OCI-LY1 (cell line): ENCODE results near the gene H6PD.

Experiments used
- H2AFZ ChIP-seq: fragments of 200-600 bp; sonication (generic), shearing (Covaris generic); 2 replicates; pipeline ENCODE4 v1.6.0; 2014; ENCODE audit warnings: antibody characterized with exemption, mild to moderate bottlenecking, low read length
- H3F3A ChIP-seq: fragments of 200-600 bp; sonication (generic), shearing (Covaris generic); 2 replicates; pipeline ENCODE4 v1.6.0; 2014; ENCODE audit warnings: mild to moderate bottlenecking, antibody characterized with exemption, low read length, moderate library complexity; ENCODE audit not compliant: insufficient read depth
- H3K27ac ChIP-seq: fragments of 200-600 bp; sonication (generic); 2 replicates; pipeline ENCODE4 v1.5.1; 2014; ENCODE audit warnings: low read length, mixed run types, mild to moderate bottlenecking, low read depth; ENCODE audit not compliant: poor library complexity, severe bottlenecking
- H3K27me3 ChIP-seq: fragments of 200-600 bp; sonication (generic); 2 replicates; pipeline ENCODE4 v1.6.0; 2014; ENCODE audit warnings: antibody characterized with exemption, mild to moderate bottlenecking, low read length, moderate library complexity; ENCODE audit not compliant: insufficient read depth
- H3K36me3 ChIP-seq: fragments of 200-600 bp; sonication (generic); 2 replicates; pipeline ENCODE4 v1.6.1; 2014; ENCODE audit warnings: mild to moderate bottlenecking, antibody characterized with exemption, low read length, moderate library complexity, mixed read lengths; ENCODE audit not compliant: insufficient read depth
- H3K4me1 ChIP-seq: fragments of 200-600 bp; sonication (generic); 2 replicates; pipeline ENCODE4 v1.5.1; 2014; ENCODE audit warnings: mild to moderate bottlenecking, low read length, moderate library complexity; ENCODE audit not compliant: insufficient read depth, severe bottlenecking
- H3K4me2 ChIP-seq: fragments of 200-600 bp; sonication (generic), shearing (Covaris generic); 2 replicates; pipeline ENCODE4 v1.6.1; 2014; ENCODE audit warnings: low read length
- H3K4me3 ChIP-seq: fragments of 200-600 bp; sonication (generic); 2 replicates; pipeline ENCODE4 v1.5.1; 2014; ENCODE audit warnings: low read length, low read depth, mild to moderate bottlenecking, mixed read lengths; ENCODE audit not compliant: poor library complexity, severe bottlenecking
- H3K79me2 ChIP-seq: fragments of 200-600 bp; shearing (Covaris generic); 2 replicates; pipeline ENCODE4 v1.6.1; 2016; ENCODE audit warnings: mixed run types, low read length, mixed read lengths; ENCODE audit not compliant: insufficient read depth
- H3K9ac ChIP-seq: fragments of 200-600 bp; sonication (generic), shearing (Covaris generic); 2 replicates; pipeline ENCODE4 v1.6.1; 2014; ENCODE audit warnings: mild to moderate bottlenecking, low read length, mixed read lengths
- H3K9me2 ChIP-seq: fragments of 200-600 bp; sonication (generic), shearing (Covaris generic); 2 replicates; pipeline ENCODE4 v1.6.1; 2014; ENCODE audit warnings: low read depth, mild to moderate bottlenecking, low read length, mixed read lengths
- H3K9me3 ChIP-seq: fragments of 200-600 bp; shearing (Covaris generic); 2 replicates; pipeline ENCODE4 v1.6.1; 2014; ENCODE audit warnings: low read length, mixed read lengths
- H4K20me1 ChIP-seq: fragments of 200-600 bp; sonication (generic), shearing (Covaris generic); 2 replicates; pipeline ENCODE4 v1.6.0; 2016; ENCODE audit warnings: mild to moderate bottlenecking, low read length; ENCODE audit not compliant: insufficient read depth
- CTCF ChIP-seq: fragments of 200-600 bp; sonication (generic), shearing (Covaris generic); IDR thresholded peaks from 2 replicates; pipeline ENCODE4 v1.5.1; 2017; ENCODE audit warnings: mild to moderate bottlenecking, antibody characterized with exemption, low read length, moderate library complexity, mixed read lengths
- EZH2 ChIP-seq: fragments of 200-600 bp; sonication (generic), shearing (Covaris generic); IDR thresholded peaks from 2 replicates; pipeline ENCODE4 v1.8.0; 2017; ENCODE audit warnings: borderline replicate concordance, mixed run types, mild to moderate bottlenecking, antibody characterized with exemption, low read length, moderate library complexity, mixed read lengths

H6PD gene

GRCh38 chr1:9281908-9282695, 47.5 kb downstream of the H6PD start:
- Histone ChIP-seq H3K27me3 (peaks cover 7% of the 10 kb centered on the region; the same call in 1 of the 2 replicates), H3K79me2 (no peaks in the 10 kb centered on the region), H3F3A (no peaks in the 10 kb centered on the region), H3K4me2 (no peak overlapping the region), H4K20me1 (no peaks in the 10 kb centered on the region), H3K9ac (no peak overlapping the region), H3K4me3 (no peak overlapping the region), H2AFZ (no peak overlapping the region), H3K9me3 (no peaks in the 10 kb centered on the region), H3K4me1 (peaks cover 3% of the 10 kb centered on the region), H3K27ac (no peak overlapping the region), H3K36me3 (no peaks in the 10 kb centered on the region), H3K9me2 (no peaks in the 10 kb centered on the region)
- TF ChIP-seq CTCF: no peak
- TF ChIP-seq EZH2: no peak

- Histone ChIP-seq H3K9me2 (no peaks in the 10 kb centered on the region), H3K27me3 (peaks cover 7% of the 10 kb centered on the region; the same call in 1 of the 2 replicates), H3F3A (no peaks in the 10 kb centered on the region), H3K4me1 (peaks cover 3% of the 10 kb centered on the region), H3K9ac (no peak overlapping the region), H2AFZ (no peak overlapping the region), H4K20me1 (no peaks in the 10 kb centered on the region), H3K4me2 (no peak overlapping the region), H3K9me3 (no peaks in the 10 kb centered on the region), H3K36me3 (no peaks in the 10 kb centered on the region), H3K27ac (no peak overlapping the region), H3K4me3 (no peak overlapping the region), H3K79me2 (no peaks in the 10 kb centered on the region)
- no peak for TF ChIP-seq CTCF
- TF ChIP-seq EZH2: no peak
Observed at GRCh38 chr1:9282696-9282955, 48.1 kb downstream of the H6PD start.

- Histone ChIP-seq H3K27ac (no peak overlapping the region), H3K4me3 (no peak overlapping the region), H3K9ac (no peak overlapping the region), H3F3A (no peaks in the 10 kb centered on the region), H3K4me2 (no peak overlapping the region), H3K9me2 (no peaks in the 10 kb centered on the region), H3K36me3 (no peaks in the 10 kb centered on the region), H4K20me1 (no peaks in the 10 kb centered on the region), H3K9me3 (peaks cover 4% of the 10 kb centered on the region), H3K27me3 (peaks cover 12% of the 10 kb centered on the region; the same call in 1 of the 2 replicates), H3K79me2 (no peaks in the 10 kb centered on the region), H2AFZ (no peak overlapping the region), H3K4me1 (peaks cover 3% of the 10 kb centered on the region)
- no peak for TF ChIP-seq EZH2
- TF ChIP-seq CTCF: no peak
Observed at GRCh38 chr1:9284061-9284460, 49.5 kb downstream of the H6PD start.
